ENCODE data around the gene THY1. TPM values are rescaled to one million over a fixed set of nuclear protein-coding genes. Genes with fewer than 3 reads are reported as not detected.

Gene THY1
- total and polyA plus RNA-seq, 2 of the 8 experiments (the other 6 are each of a cell fraction or from before 2014, with no cell fraction given) = 286 to 2,479 TPM

- TF ChIP-seq E2F6 (IDR thresholded peaks at IDR 0.05) (no peak), RAD21 (IDR thresholded peaks at IDR 0.05 in 1 of 2, conservative IDR thresholded peaks at IDR 0.05 in 1 of 2; ENCODE audit: low read depth in 2 of 2, low read length in 2 of 2) (no peak), SRF (IDR thresholded peaks at IDR 0.05; ENCODE audit: low read depth, low read length) (no peak)
These were observed 13.1 kb upstream of the THY1 start (continued) for GRCh38 chr11:119436093-119436492.
